Fibroblast of skin of left quadriceps (primary cell): ENCODE data around the gene INPP4B.

ENCODE experiments used
- DNase-seq, 2 experiments: peaks; one replicate each; pipeline ENCODE4 v3.0.0-alpha.2; 2013; ENCODE audit warnings: low read depth in 2 of 2

Gene INPP4B

GRCh38 chr4:142377342-142378091 lies 468.6 kb downstream of the INPP4B start:
- DNase-seq: no peak

GRCh38 chr4:142376204-142376603 lies 469.9 kb downstream of the INPP4B start:
- no peak for DNase-seq

DNA sequence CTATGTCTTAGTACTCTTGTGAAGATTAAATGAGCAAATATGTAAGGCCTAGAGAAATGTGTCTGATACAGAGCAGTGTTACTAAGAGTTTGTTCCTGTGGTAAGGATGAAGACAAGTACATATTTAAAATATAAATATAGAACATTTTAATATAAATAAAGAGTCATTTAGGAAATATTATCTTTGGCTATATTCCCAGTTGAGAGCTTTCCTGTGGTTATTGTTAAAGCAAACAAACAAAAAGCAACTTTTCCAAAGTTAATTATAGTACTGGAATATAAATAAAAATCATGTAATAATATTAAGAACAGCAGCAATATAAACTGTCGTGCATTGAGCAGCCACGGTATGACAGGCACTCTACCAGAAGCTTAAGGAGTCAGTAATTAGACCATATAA lies 472.5 kb downstream of the INPP4B start:
- DNase-seq: no peak

DNA sequence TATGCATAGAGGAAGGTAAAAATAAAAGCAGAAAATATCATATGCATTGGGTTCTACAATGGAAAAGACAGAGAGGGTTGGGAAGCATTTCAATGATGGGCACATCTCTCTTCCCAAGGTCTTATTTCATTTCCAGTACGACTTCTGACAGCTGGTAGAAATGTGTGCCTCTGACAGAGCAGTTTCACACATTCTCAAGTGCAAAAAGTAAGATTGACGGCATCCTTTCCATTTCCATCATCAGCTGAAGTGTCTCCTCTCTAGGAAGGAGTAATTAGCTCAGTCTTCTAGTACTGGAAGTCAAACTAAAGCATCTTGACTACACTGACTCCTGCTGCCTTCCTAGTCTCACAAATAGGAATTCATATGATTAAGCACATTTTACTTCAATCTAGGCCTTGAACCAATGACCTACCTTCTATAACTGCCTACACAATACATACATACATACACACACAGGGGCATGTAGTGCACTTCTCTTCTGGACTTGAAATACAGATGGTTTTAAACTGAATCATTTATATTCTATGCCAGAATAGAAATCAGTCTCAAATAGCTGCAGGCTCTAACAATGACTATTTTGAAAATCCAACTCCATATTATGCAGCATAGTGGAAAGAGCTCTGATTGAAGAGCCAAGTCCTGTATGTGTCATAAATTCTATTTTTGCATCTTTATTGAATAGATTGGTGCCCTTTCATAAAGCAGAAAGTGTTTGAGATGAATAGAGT lies 473.4 kb downstream of the INPP4B start:
- DNase-seq: no peak

DNA sequence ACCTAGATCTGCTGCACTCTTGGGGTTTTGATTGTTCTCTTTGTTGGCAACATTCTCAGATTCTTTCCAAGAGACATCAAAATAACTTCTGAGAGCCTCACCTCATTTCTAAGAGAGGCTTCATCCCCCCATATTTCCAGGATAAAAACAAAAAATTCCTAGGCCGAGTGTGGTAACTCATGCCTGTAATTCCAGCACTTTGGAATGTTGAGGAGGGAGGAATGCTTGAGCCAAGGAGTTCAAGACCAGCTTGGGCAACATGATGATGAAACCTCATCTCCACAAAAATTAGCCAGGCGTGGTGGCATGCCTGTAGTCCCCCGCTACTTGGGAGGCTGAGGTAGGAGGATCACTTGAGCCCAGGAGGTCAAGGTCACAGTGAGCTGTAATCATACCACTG lies 477.0 kb downstream of the INPP4B start:
- peak in 1 of 2 experiments; percentile 30 for DNase-seq

GRCh38 chr4:142367418-142368180 lies 478.5 kb downstream of the INPP4B start:
- DNase-seq: no peak

DNA sequence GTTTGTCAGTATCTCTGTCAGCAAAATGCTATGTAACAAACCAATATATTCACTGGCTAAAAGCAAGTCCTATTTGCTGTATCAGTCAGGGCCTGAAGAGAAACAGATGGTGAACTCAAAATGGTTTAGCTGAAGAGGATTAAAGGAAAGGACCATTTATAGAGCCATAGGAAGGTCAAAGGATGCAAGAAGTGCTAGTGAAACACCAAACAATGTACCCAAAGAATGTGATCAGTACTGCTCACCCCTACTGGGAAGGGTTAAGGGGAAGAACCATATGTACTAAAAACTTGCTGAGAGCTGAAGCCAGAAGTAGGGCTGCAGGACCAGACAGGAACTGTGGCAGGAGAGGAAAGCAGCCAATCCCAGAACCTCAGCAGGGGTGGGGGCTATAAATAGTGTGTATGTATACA lies 479.3 kb downstream of the INPP4B start:
- no peak for DNase-seq

GRCh38 chr4:142365391-142365790 lies 480.7 kb downstream of the INPP4B start:
- DNase-seq: peak in 1 of 2 experiments; percentile 48

DNA sequence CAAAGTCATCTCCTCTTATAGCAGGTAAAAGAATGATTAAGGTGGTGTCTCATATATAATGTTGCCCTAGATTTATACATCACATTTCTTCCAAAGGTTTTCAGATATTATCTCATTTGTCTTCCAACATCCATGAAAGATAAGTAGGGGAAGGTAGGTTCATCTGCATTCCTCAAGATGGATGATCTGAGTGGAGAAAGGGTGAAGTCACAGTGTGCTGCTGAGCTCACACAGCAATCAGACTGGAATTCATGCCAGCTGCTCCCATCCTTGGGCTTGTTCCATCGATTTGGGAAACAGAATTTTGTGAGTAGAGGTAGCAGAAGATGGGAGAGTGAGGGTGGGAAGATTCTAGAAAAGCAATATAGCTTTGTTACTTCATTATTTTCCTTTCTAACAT lies 482.4 kb downstream of the INPP4B start:
- DNase-seq: no peak

- DNase-seq: no peak
Measured at GRCh38 chr4:142361981-142362380, 484.1 kb downstream of the INPP4B start.

DNA sequence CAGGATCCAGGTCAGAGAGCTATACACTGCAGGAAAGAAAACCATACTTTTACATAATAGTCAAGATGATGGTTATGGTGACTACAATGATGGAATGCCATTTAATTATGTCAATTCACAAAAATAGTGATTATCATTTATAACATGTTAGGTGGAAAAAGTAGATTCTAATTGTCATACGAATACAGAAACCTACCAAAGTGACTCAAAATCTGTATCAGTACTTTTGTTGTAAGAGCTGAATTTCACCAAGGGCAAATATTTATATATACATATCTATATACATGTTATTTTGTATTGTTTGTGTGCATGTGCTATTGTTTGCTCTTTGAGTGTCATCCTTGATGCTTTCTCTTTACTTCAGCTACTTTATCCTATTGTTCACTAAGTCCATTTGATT lies 485.4 kb downstream of the INPP4B start:
- no peak for DNase-seq

DNA sequence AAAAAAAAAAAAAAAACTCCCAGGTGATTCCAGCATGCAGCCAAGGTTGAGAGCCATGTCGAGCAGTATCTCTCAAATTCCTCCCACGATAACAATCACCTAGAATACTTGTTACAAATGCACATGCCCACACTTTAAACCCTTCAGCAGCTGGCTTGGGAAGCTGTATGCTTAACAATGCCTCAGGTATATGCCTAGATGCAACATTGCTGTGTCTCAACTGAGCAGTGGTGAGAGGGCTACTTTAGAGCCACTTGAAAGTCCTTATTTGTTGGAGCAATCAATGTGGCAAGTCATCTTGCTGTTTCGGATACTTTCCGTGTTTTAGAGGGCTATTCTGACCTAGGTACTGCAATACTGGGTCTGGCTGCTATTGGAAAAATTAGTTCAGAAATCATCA lies 487.4 kb downstream of the INPP4B start:
- DNase-seq: no peak

GRCh38 chr4:142356801-142357200 lies 489.3 kb downstream of the INPP4B start:
- DNase-seq: no peak

DNA sequence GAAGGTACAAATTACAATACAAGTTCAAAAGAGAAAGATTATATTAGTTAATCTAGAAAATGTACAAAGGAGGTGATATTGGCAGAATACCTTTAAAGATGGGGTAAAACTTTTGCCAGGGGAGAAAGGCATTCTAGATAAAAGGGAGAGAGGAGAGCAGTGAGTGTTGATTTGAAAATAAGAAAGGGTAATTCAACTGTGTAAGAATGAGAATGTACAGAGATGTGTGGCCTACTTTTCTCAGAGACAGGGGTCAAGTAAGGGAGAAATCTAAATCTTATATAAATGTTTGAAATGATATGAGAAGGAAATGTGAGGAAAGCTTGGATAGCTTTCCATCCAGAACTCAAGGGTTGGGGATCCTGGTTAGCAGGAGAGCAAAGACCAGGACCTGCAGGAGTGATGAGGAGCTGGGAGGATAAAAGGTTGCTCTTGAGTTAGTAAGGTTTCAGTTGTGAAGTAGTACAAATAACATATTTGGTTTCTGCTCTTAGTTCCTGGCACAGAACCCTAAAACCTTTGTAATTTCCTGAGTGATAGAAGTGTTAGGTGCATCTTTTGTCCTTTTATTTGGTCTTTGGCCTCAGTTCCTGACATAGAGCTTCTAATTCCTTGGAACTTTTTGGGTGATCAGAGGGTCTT lies 489.9 kb downstream of the INPP4B start:
- DNase-seq: no peak

GRCh38 chr4:142355421-142355930 lies 490.6 kb downstream of the INPP4B start:
- no peak for DNase-seq

GRCh38 chr4:142354794-142355420 lies 491.2 kb downstream of the INPP4B start:
- DNase-seq: no peak

GRCh38 chr4:142354041-142354440 lies 492.1 kb downstream of the INPP4B start:
- no peak for DNase-seq

DNA sequence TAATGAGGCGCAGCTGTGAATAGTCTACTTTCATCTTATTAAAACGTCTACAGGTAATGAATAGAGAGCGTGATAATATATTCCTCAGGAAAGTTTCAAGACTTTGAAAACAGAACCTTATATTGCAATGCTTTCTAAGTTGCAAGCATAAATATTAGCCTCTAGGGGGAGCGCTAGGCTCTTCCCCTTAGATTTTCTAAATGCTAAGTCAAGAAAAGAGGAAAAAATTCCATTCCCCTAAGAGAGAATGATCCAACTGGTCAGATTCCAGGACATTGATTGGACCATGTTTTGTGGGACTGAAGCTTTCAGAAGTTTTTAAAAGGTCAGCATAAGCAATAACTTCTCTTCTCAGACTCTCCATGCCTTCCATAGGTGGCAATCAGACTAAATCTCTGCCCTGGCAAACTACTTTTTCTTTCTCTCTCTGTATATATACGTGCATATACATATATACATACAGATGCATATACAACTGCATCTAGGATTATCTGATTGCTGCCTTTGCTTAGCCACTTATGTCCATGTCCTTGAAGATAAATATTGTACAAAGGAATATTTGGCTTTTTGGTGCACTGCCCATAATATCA lies 492.9 kb downstream of the INPP4B start:
- peak in 1 of 2 experiments; percentile 50 for DNase-seq

DNA sequence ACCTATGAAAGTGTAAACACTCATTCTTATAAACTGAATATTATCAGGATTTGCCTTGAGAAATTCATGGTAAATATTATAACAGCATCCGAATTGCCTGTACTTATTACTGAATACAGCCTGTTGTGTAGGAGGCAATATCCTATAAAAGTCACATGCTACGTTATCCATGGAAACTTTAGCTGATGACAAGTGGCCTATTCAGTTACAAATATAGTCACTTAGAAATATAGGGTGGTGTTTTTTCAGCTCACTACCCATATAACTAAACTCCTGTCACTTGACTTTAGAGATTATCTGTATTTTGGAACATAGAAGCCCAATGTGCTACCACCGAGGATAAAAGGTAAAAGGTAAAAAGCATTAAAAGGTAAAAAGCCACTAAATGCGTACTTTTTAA lies 493.4 kb downstream of the INPP4B start:
- DNase-seq: no peak

DNA sequence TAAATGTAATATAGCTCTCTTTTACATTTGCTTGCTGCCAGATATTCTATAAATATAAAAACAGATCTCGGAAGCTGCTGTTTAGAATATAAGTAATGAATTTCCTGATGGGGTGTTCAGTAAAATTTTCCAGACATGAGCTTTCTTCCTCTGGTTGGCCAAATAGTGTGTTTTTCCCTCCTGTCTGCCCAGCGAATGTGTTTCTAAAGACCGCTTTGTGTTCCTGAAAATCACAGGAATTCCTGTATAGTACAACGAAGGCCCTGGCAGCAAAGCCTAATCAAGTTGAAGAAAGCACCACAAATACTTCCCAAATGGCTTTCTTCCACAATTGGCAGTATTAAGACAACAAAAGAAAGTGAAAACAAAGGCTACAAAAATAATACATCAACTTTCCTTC lies 494.1 kb downstream of the INPP4B start:
- no peak for DNase-seq

DNA sequence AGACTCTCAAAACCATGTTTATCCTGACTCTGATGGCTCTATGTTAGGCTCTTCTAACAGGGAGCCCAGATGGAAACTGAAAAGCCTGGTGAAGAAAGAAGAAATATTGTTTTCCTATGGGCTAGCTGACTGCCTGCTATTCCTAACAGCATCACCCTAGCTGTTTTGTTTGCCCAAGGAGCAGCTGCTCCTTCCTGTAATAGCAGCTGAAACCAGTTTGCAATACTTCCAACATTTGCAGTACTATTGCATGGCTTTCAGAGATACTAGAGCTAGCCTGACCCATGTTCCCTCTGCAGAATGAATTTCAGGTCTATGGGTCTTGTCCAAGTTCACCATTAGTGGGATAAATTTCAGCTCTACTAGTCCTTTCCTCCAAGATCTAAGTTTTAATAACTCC lies 495.2 kb downstream of the INPP4B start:
- DNase-seq: no peak
